Mesenchymal stem cell (in vitro differentiated cells and primary cell): ENCODE data around the gene ZC3H12A.
A peak's percentile ranks its signal among the peaks of the same experiment; 100 is the strongest.

Source experiments
- DNase-seq: peaks from one replicate; pipeline ENCODE4 v3.0.0-alpha.2; 2013
- H2AFZ ChIP-seq: one replicate; pipeline ENCODE4 v1.6.1; 2013; ENCODE audit warnings: low read depth, mild to moderate bottlenecking, control low read depth, inconsistent platforms, low read length, moderate library complexity
- H2AK5ac ChIP-seq: 2 replicates; pipeline ENCODE4 v1.6.1; 2013; ENCODE audit warnings: low read length, moderate library complexity, mild to moderate bottlenecking, inconsistent platforms; ENCODE audit not compliant: severe bottlenecking
- H2BK120ac ChIP-seq: one replicate; pipeline ENCODE4 v1.6.1; 2013; ENCODE audit warnings: low read depth, mild to moderate bottlenecking, inconsistent platforms, low read length, moderate library complexity
- H2BK12ac ChIP-seq, 2 experiments: one replicate each; pipeline ENCODE4 v1.6.1; 2013; ENCODE audit warnings: inconsistent platforms in 2 of 2, low read length in 2 of 2, mild to moderate bottlenecking in 2 of 2, moderate library complexity in 2 of 2, control low read depth in 1 of 2
- H2BK15ac ChIP-seq: one replicate; pipeline ENCODE4 v1.6.1; 2013; ENCODE audit warnings: mild to moderate bottlenecking, low read depth, inconsistent platforms; ENCODE audit not compliant: poor library complexity, severe bottlenecking
- H2BK5ac ChIP-seq: 2 replicates; pipeline ENCODE4 v1.6.1; 2013; ENCODE audit warnings: low read depth, mild to moderate bottlenecking, low read length, control low read depth, inconsistent platforms; ENCODE audit not compliant: poor library complexity, severe bottlenecking
- H3K14ac ChIP-seq, 2 experiments: one replicate each; pipeline ENCODE4 v1.6.1; 2013; ENCODE audit warnings: inconsistent platforms in 2 of 2, low read length in 2 of 2, control low read depth in 1 of 2, mild to moderate bottlenecking in 1 of 2, moderate library complexity in 1 of 2
- H3K18ac ChIP-seq, 2 experiments: one replicate each; pipeline ENCODE4 v1.6.1; 2013; ENCODE audit warnings: inconsistent platforms in 2 of 2, low read length in 2 of 2, control low read depth in 1 of 2, low read depth in 1 of 2, mild to moderate bottlenecking in 1 of 2
- H3K23ac ChIP-seq, 2 experiments: one replicate each; pipeline ENCODE4 v1.6.1; 2013; ENCODE audit warnings: inconsistent platforms in 2 of 2, low read length in 2 of 2, mild to moderate bottlenecking in 2 of 2, moderate library complexity in 2 of 2, control low read depth in 1 of 2
- H3K27ac ChIP-seq: 2 replicates; pipeline ENCODE4 v1.5.1; 2013; ENCODE audit warnings: mild to moderate bottlenecking, moderate library complexity, low read length, control low read depth, inconsistent platforms; ENCODE audit not compliant: poor library complexity, severe bottlenecking
- H3K27me3 ChIP-seq, 2 experiments: 2 replicates each; pipeline versions ENCODE4 v1.6.1 to v1.7.0; 2013; ENCODE audit warnings: low read length in 2 of 2, mild to moderate bottlenecking in 2 of 2, moderate library complexity in 2 of 2, control low read depth in 1 of 2, inconsistent platforms in 1 of 2; ENCODE audit not compliant: control insufficient read depth in 1 of 2, insufficient read depth in 1 of 2
- H3K36me3 ChIP-seq, 2 experiments: 2 replicates each; pipeline versions ENCODE4 v1.6.1 to v1.7.0; 2013; ENCODE audit warnings: low read length in 2 of 2, control low read depth in 1 of 2, inconsistent platforms in 1 of 2, low read depth in 1 of 2, mild to moderate bottlenecking in 1 of 2; ENCODE audit not compliant: insufficient read depth in 2 of 2, control insufficient read depth in 1 of 2
- H3K4ac ChIP-seq, 2 experiments: one replicate each; pipeline ENCODE4 v1.6.1; 2013; ENCODE audit warnings: inconsistent platforms in 2 of 2, low read length in 2 of 2, mild to moderate bottlenecking in 2 of 2, moderate library complexity in 2 of 2, control low read depth in 1 of 2, low read depth in 1 of 2
- H3K4me1 ChIP-seq: 2 replicates; pipeline ENCODE4 v1.6.1; 2013; ENCODE audit warnings: low read depth, low read length, control low read depth; ENCODE audit not compliant: control insufficient read depth, insufficient read depth
- H3K4me2 ChIP-seq: 2 replicates; pipeline ENCODE4 v1.6.1; 2013; ENCODE audit warnings: low read length, mild to moderate bottlenecking, inconsistent platforms; ENCODE audit not compliant: poor library complexity, severe bottlenecking
- H3K4me3 ChIP-seq, 2 experiments: 2 replicates each; pipeline versions ENCODE4 v1.5.1 to v1.7.0; 2013; ENCODE audit warnings: low read length in 2 of 2, mild to moderate bottlenecking in 2 of 2, control low read depth in 1 of 2, low read depth in 1 of 2; ENCODE audit not compliant: insufficient read depth in 1 of 2
- H3K79me1 ChIP-seq: replicated peaks from 2 replicates; pipeline ENCODE4 v1.6.1; 2013; ENCODE audit warnings: mild to moderate bottlenecking, control low read depth, low read length, inconsistent platforms; ENCODE audit not compliant: poor library complexity, severe bottlenecking
- H3K9ac ChIP-seq: 2 replicates; pipeline ENCODE4 v1.7.0; 2013; ENCODE audit warnings: mild to moderate bottlenecking, low read length, moderate library complexity
- H3K9me3 ChIP-seq: 2 replicates; pipeline ENCODE4 v1.7.0; 2013; ENCODE audit warnings: mild to moderate bottlenecking, low read length; ENCODE audit not compliant: control insufficient read depth
- H4K8ac ChIP-seq: one replicate; pipeline ENCODE4 v1.6.1; 2013; ENCODE audit warnings: inconsistent platforms, mild to moderate bottlenecking, low read length, moderate library complexity
- H4K91ac ChIP-seq: one replicate; pipeline ENCODE4 v1.6.1; 2013; ENCODE audit warnings: mild to moderate bottlenecking, low read length, inconsistent platforms
- WGBS: methylation state at CpG from one replicate; pipeline ENCODE4 v1.1.7; 2013; ENCODE audit warnings: mixed read lengths; 5-methylcytosine and 5-hydroxymethylcytosine counted together

Gene ZC3H12A

GRCh38 chr1:37476460-37477197, 2.2 kb downstream of the ZC3H12A start:
- Histone ChIP-seq H3K27me3 (no peaks in the 10 kb centered on the region), H3K27ac (peak overlapping the region; percentile 62), H3K79me1 (peaks cover 8% of the 10 kb centered on the region), H3K14ac (no peak overlapping the region), H3K36me3 (peaks cover 42 to 45% of the 10 kb centered on the region in 2 experiments), H3K4ac (peak overlapping the region; percentile 22 to 27), H2BK15ac (no peak overlapping the region), H3K4me1 (peaks cover 60% of the 10 kb centered on the region), H3K23ac (no peak overlapping the region), H2BK120ac (no peak overlapping the region), H3K9me3 (no peaks in the 10 kb centered on the region), H2AFZ (no peak overlapping the region), H4K8ac (peak overlapping the region; percentile 69), H3K4me3 (peak overlapping the region; percentile 43 to 79), H3K4me2 (peak overlapping the region; percentile 87), H2AK5ac (no peak overlapping the region), H3K18ac (peak overlapping the region; percentile 38 to 65), H2BK12ac (peak overlapping the region; percentile 7 to 65), H3K9ac (peak overlapping the region; percentile 97), H4K91ac (peak overlapping the region; percentile 12), H2BK5ac (no peak overlapping the region)
- WGBS, result 11% methylated on average over 2 of the region's 5 CpGs
- peak; percentile 92 for DNase-seq

GRCh38 chr1:37477198-37477931, 3.0 kb downstream of the ZC3H12A start:
- Histone ChIP-seq H3K4me3 (peak overlapping the region; percentile 36 to 79), H2BK120ac (peak overlapping the region; percentile 45), H3K9ac (peak overlapping the region; percentile 97), H2BK15ac (peak overlapping the region; percentile 66), H4K8ac (peak overlapping the region; percentile 55), H3K4me1 (peaks cover 56% of the 10 kb centered on the region), H2BK12ac (peak overlapping the region; percentile 65 to 76), H3K79me1 (peaks cover 15% of the 10 kb centered on the region), H2BK5ac (peak overlapping the region; percentile 57), H3K4me2 (peak overlapping the region; percentile 87), H3K18ac (peak overlapping the region; percentile 65 to 68), H3K9me3 (no peaks in the 10 kb centered on the region), H4K91ac (peak overlapping the region; percentile 12), H3K27me3 (no peaks in the 10 kb centered on the region), H3K4ac (peak overlapping the region; percentile 22 to 49), H3K27ac (peak overlapping the region; percentile 62), H2AK5ac (peak overlapping the region; percentile 68), H3K14ac (peak overlapping the region in 1 of 2 experiments; percentile 61), H2AFZ (no peak overlapping the region), H3K23ac (no peak overlapping the region), H3K36me3 (peaks cover 49 to 53% of the 10 kb centered on the region in 2 experiments)
- DNase-seq, result peak; percentile 83
- 21% methylated on average over 8 of the region's 10 CpGs for WGBS

- peaks cover 55 to 59% of the 10 kb centered on the region in 2 experiments for H3K36me3 ChIP-seq
- H3K4me3 ChIP-seq, result peak overlapping the region; percentile 5 to 79
- H4K91ac ChIP-seq, result peak overlapping the region; percentile 12
- H3K4ac ChIP-seq, result peak overlapping the region in 1 of 2 experiments; percentile 22
- H2BK15ac ChIP-seq, result no peak overlapping the region
- 93% methylated on average over 5 of the region's 5 CpGs for WGBS
- no peak for DNase-seq
- H2AFZ ChIP-seq, result no peak overlapping the region
- no peaks in the 10 kb centered on the region for H3K27me3 ChIP-seq
- H3K23ac ChIP-seq, result no peak overlapping the region
- peaks cover 56% of the 10 kb centered on the region for H3K4me1 ChIP-seq
- H2AK5ac ChIP-seq, result peak overlapping the region; percentile 68
- H2BK120ac ChIP-seq, result no peak overlapping the region
- H4K8ac ChIP-seq, result peak overlapping the region; percentile 2
- H3K4me2 ChIP-seq, result peak overlapping the region; percentile 87
- peak overlapping the region; percentile 62 for H3K27ac ChIP-seq
- peak overlapping the region; percentile 4 to 76 for H2BK12ac ChIP-seq
- peak overlapping the region; percentile 97 for H3K9ac ChIP-seq
- H3K79me1 ChIP-seq, result peaks cover 20% of the 10 kb centered on the region
- H3K14ac ChIP-seq, result peak overlapping the region in 1 of 2 experiments; percentile 61
- H3K9me3 ChIP-seq, result no peaks in the 10 kb centered on the region
- H2BK5ac ChIP-seq, result peak overlapping the region; percentile 57
- peak overlapping the region in 1 of 2 experiments; percentile 68 for H3K18ac ChIP-seq
Observed at GRCh38 chr1:37477946-37478345, 3.6 kb downstream of the ZC3H12A start.

GRCh38 chr1:37478451-37478881, 4.1 kb downstream of the ZC3H12A start:
- Histone ChIP-seq H3K18ac (peak overlapping the region; percentile 14 to 89), H3K4ac (peak overlapping the region in 1 of 2 experiments; percentile 73), H3K14ac (no peak overlapping the region), H2BK15ac (no peak overlapping the region), H3K9ac (peak overlapping the region; percentile 97), H3K27me3 (no peaks in the 10 kb centered on the region), H2BK5ac (no peak overlapping the region), H3K23ac (peak overlapping the region in 1 of 2 experiments; percentile 29), H2BK12ac (peak overlapping the region in 1 of 2 experiments; percentile 86), H2BK120ac (no peak overlapping the region), H4K91ac (no peak overlapping the region), H3K27ac (peak overlapping the region; percentile 62), H2AFZ (no peak overlapping the region), H3K9me3 (no peaks in the 10 kb centered on the region), H3K36me3 (peaks cover 60 to 64% of the 10 kb centered on the region in 2 experiments), H4K8ac (no peak overlapping the region), H3K4me1 (peaks cover 56% of the 10 kb centered on the region), H3K79me1 (peaks cover 22% of the 10 kb centered on the region), H2AK5ac (peak overlapping the region; percentile 80), H3K4me2 (peak overlapping the region; percentile 52), H3K4me3 (peak overlapping the region in 1 of 2 experiments; percentile 79)
- 74% methylated on average over 8 of the region's 8 CpGs for WGBS
- peak; percentile 80 for DNase-seq
